H1 (cell line): ENCODE data around the gene COL4A4. TPM values are rescaled to one million over a fixed set of nuclear protein-coding genes. Genes with fewer than 3 reads are reported as not detected.

ENCODE experiments used
- CTCF ChIA-PET: fragments of 300-600 bp; sonication (Branson Sonifier 250); formaldehyde crosslinking; loops from one replicate; lab custom pipeline; 2021; ENCODE audit not compliant: partially characterized antibody; lab: Charles Lee
- POLR2A ChIA-PET: fragments of 300-600 bp; sonication (Branson Sonifier 250); formaldehyde crosslinking; loops from one replicate; lab custom pipeline; 2021; ENCODE audit warnings: inconsistent platforms; ENCODE audit not compliant: partially characterized antibody; lab: Charles Lee
- DNase-seq, 2 experiments: peaks; one replicate each; pipeline versions ENCODE4 v3.0.0 to v3.0.0-alpha.2; 2010 to 2022; ENCODE audit warnings: low spot score in 2 of 2, low read depth in 1 of 2, mixed read lengths in 1 of 2
- FAIRE-seq: peaks from 2 replicates; lab custom pipeline; 2011; peaks lifted over from hg19 to GRCh38; lab: Jason Lieb, UNC
- H2AFZ ChIP-seq: 2 replicates; pipeline ENCODE4 v1.8.1; 2012; ENCODE audit warnings: low read length, inconsistent platforms
- H2AK5ac ChIP-seq: 2 replicates; pipeline ENCODE4 v1.6.1; 2013; ENCODE audit warnings: low read depth, low read length
- H2BK120ac ChIP-seq: replicated peaks from 2 replicates; pipeline ENCODE3; 2013; ENCODE audit warnings: low read depth, low read length, inconsistent platforms
- H2BK12ac ChIP-seq: 2 replicates; pipeline ENCODE4 v1.6.1; 2013; ENCODE audit warnings: low read depth, low read length
- H2BK15ac ChIP-seq: 2 replicates; pipeline ENCODE4 v1.6.1; 2013; ENCODE audit warnings: low read length
- H2BK20ac ChIP-seq: 2 replicates; pipeline ENCODE4 v1.6.1; 2013; ENCODE audit warnings: low read length
- H2BK5ac ChIP-seq: 2 replicates; pipeline ENCODE4 v1.6.1; 2013; ENCODE audit warnings: low read depth, low read length
- H3K14ac ChIP-seq: 2 replicates; pipeline ENCODE4 v1.6.1; 2013; ENCODE audit warnings: inconsistent platforms; ENCODE audit not compliant: insufficient read length
- H3K18ac ChIP-seq: 2 replicates; pipeline ENCODE4 v1.6.1; 2013; ENCODE audit warnings: low read length; ENCODE audit errors: extremely low read depth
- H3K23ac ChIP-seq: 2 replicates; pipeline ENCODE4 v1.6.1; 2013; ENCODE audit warnings: inconsistent platforms; ENCODE audit not compliant: insufficient read length
- H3K23me2 ChIP-seq: 2 replicates; pipeline ENCODE4 v1.6.1; 2013; ENCODE audit warnings: low read depth, low read length
- H3K27ac ChIP-seq: 2 replicates; pipeline ENCODE4 v1.6.1; 2011; ENCODE audit warnings: low read depth, low read length, inconsistent platforms
- H3K27me3 ChIP-seq, 4 experiments: replicated peaks in 1 of 4; 1 replicate in 1 of 4; 2 replicates in 3 of 4; pipeline versions ENCODE4 v1.6.1 to v1.8.1; 2011 to 2013; ENCODE audit warnings: low read length in 3 of 4, mild to moderate bottlenecking in 3 of 4, inconsistent platforms in 2 of 4, mixed read lengths in 2 of 4, moderate library complexity in 1 of 4; ENCODE audit not compliant: control insufficient read depth in 3 of 4, insufficient read depth in 3 of 4; ENCODE audit errors: extremely low read depth in 1 of 4
- H3K36me3 ChIP-seq, 4 experiments: 2 replicates each; pipeline versions ENCODE4 v1.6.1 to v1.8.1; 2011 to 2013; ENCODE audit warnings: mild to moderate bottlenecking in 4 of 4, low read length in 3 of 4, moderate library complexity in 2 of 4, control low read depth in 1 of 4, inconsistent platforms in 1 of 4; ENCODE audit not compliant: insufficient read depth in 4 of 4, control insufficient read depth in 2 of 4
- H3K4ac ChIP-seq: replicated peaks from 2 replicates; pipeline ENCODE3; 2013; ENCODE audit warnings: low read length, low read depth, mixed read lengths, inconsistent platforms; ENCODE audit not compliant: insufficient read length
- H3K4me1 ChIP-seq, 4 experiments: replicated peaks in 1 of 4; 1 replicate in 1 of 4; 2 replicates in 3 of 4; pipeline versions ENCODE4 v1.6.1 to v1.8.1; 2011 to 2013; ENCODE audit warnings: low read length in 3 of 4, inconsistent platforms in 2 of 4, mixed read lengths in 1 of 4; ENCODE audit not compliant: insufficient read depth in 4 of 4, control insufficient read depth in 3 of 4
- H3K4me2 ChIP-seq, 2 experiments: 2 replicates each; pipeline versions ENCODE4 v1.6.1 to v1.8.1; 2011 to 2013; ENCODE audit warnings: low read depth in 2 of 2, low read length in 2 of 2, control low read depth in 1 of 2, inconsistent platforms in 1 of 2, mild to moderate bottlenecking in 1 of 2; ENCODE audit not compliant: insufficient read depth in 1 of 2
- H3K4me3 ChIP-seq, 4 experiments: fragments of 200-600, 300-600 bp in 1 of 4; sonication (generic), shearing (Covaris generic), sonication (Bioruptor Twin) in 1 of 4; 2 replicates each; pipeline versions ENCODE4 v1.5.1 to v1.8.1; 2011 to 2016; ENCODE audit warnings: low read length in 4 of 4, low read depth in 3 of 4, control low read depth in 2 of 4, inconsistent platforms in 2 of 4, mild to moderate bottlenecking in 2 of 4, mixed read lengths in 1 of 4, moderate library complexity in 1 of 4; ENCODE audit not compliant: insufficient read depth in 2 of 4; ENCODE audit errors: extremely low read depth in 1 of 4
- H3K56ac ChIP-seq: replicated peaks from 2 replicates; pipeline ENCODE3; 2013; ENCODE audit warnings: low read depth, mild to moderate bottlenecking, mixed read lengths, low read length, inconsistent platforms; ENCODE audit not compliant: insufficient read length
- H3K79me1 ChIP-seq: 2 replicates; pipeline ENCODE4 v1.6.1; 2013; ENCODE audit warnings: low read depth, low read length, control low read depth
- H3K79me2 ChIP-seq, 2 experiments: 2 replicates each; pipeline versions ENCODE4 v1.6.1 to v1.8.1; 2012 to 2013; ENCODE audit warnings: low read length in 2 of 2, mild to moderate bottlenecking in 2 of 2, inconsistent platforms in 1 of 2; ENCODE audit not compliant: insufficient read depth in 2 of 2, control insufficient read depth in 1 of 2
- H3K9ac ChIP-seq, 4 experiments: replicated peaks in 1 of 4; 1 replicate in 1 of 4; 2 replicates in 3 of 4; pipeline versions ENCODE4 v1.6.1 to v1.8.1; 2011 to 2013; ENCODE audit warnings: low read depth in 3 of 4, low read length in 3 of 4, control low read depth in 2 of 4, mild to moderate bottlenecking in 2 of 4, moderate library complexity in 2 of 4, inconsistent platforms in 1 of 4; ENCODE audit errors: extremely low read depth in 1 of 4
- H3K9me3 ChIP-seq, 2 experiments: 2 replicates each; pipeline versions ENCODE4 v1.6.1 to v1.8.1; 2012 to 2013; ENCODE audit warnings: mild to moderate bottlenecking in 2 of 2, moderate library complexity in 2 of 2, control low read depth in 1 of 2, inconsistent platforms in 1 of 2, low read depth in 1 of 2, low read length in 1 of 2, mixed read lengths in 1 of 2; ENCODE audit not compliant: insufficient read depth in 2 of 2
- H4K20me1 ChIP-seq, 2 experiments: replicated peaks in 1 of 2; 2 replicates each; pipeline versions ENCODE3 to v1.8.1; 2011 to 2013; ENCODE audit warnings: inconsistent platforms in 2 of 2, low read length in 2 of 2, mild to moderate bottlenecking in 1 of 2; ENCODE audit not compliant: insufficient read depth in 2 of 2, control insufficient read depth in 1 of 2
- H4K5ac ChIP-seq: 2 replicates; pipeline ENCODE4 v1.6.1; 2013; ENCODE audit warnings: low read length, low read depth, mixed read lengths, inconsistent platforms; ENCODE audit not compliant: insufficient read length
- H4K8ac ChIP-seq: 2 replicates; pipeline ENCODE4 v1.8.0; 2013; ENCODE audit warnings: mild to moderate bottlenecking, moderate library complexity, low read length, inconsistent platforms; ENCODE audit not compliant: insufficient read depth; ENCODE audit errors: extremely low read depth
- H4K91ac ChIP-seq: replicated peaks from 2 replicates; pipeline ENCODE3; 2013; ENCODE audit warnings: low read length, mixed read lengths, inconsistent platforms; ENCODE audit not compliant: insufficient read length
- ATF2 ChIP-seq: IDR thresholded peaks from 2 replicates; pipeline ENCODE4 v1.6.1; 2012; ENCODE audit warnings: low read length, inconsistent platforms
- WGBS, 2 experiments: shearing (Covaris generic) in 1 of 2; methylation state at CpG; one replicate each; pipeline versions ENCODE4 v1.1.6 to v1.1.7; 2013 to 2015; ENCODE audit warnings: low lambda C conversion rate in 2 of 2, mixed read lengths in 2 of 2, inconsistent platforms in 1 of 2, low coverage in 1 of 2, missing lambda C conversion rate in 1 of 2; ENCODE audit not compliant: insufficient replicate concordance in 2 of 2, insufficient coverage in 1 of 2, insufficient read length in 1 of 2; ENCODE audit errors: extremely low coverage in 1 of 2, missing lambda C conversion rate in 1 of 2; 5-methylcytosine and 5-hydroxymethylcytosine counted together
- polyA plus RNA-seq, 7 experiments: library from polyadenylated mRNA; depleted of rRNA in 3 of 7; stranded (reverse) in 5 of 7; unstranded in 2 of 7; fragments of >200 nt in 5 of 7; fragments of 200-250 nt in 2 of 7; gene quantifications; 1 replicate in 5 of 7; 2 replicates in 1 of 7; 4 replicates in 1 of 7; pipeline versions ENCODE4 v1.2.1 to v1.2.3, GENCODE V29; 2011 to 2013; ENCODE audit warnings: missing spikeins in 2 of 7, mixed read lengths in 2 of 7
- total RNA-seq: library from RNA; stranded (reverse); fragmentation: NEBNext Ultra II Directional; extraction: Animal tissue kit (Norgen Biotek cat#: 25700); gene quantifications from 2 replicates; pipeline ENCODE4 v1.2.1, GENCODE V29; 2021

COL4A4 gene
- total and polyA plus RNA-seq, 2 of the 8 experiments (the other 6 are each of a cell fraction or from before 2014, with no cell fraction given): 0.33 to 1.7 TPM

GRCh38 chr2:227098162-227098515, 65.9 kb downstream of the COL4A4 start:
- Histone ChIP-seq H3K79me1 (no peaks in the 10 kb centered on the region), H3K4me3 (no peak overlapping the region), H2AFZ (no peak overlapping the region), H3K9me3 (no peaks in the 10 kb centered on the region), H3K27ac (no peak overlapping the region), H4K91ac (no peak overlapping the region), H3K14ac (no peak overlapping the region), H2BK12ac (no peak overlapping the region), H3K56ac (no peak overlapping the region), H3K23me2 (no peaks in the 10 kb centered on the region), H2BK15ac (no peak overlapping the region), H2BK20ac (no peak overlapping the region), H3K79me2 (no peaks in the 10 kb centered on the region), H3K27me3 (no peaks in the 10 kb centered on the region), H3K4me1 (no peaks in the 10 kb centered on the region), H2BK5ac (no peak overlapping the region), H4K20me1 (no peaks in the 10 kb centered on the region), H4K8ac (no peak overlapping the region), H3K23ac (no peak overlapping the region), H2AK5ac (no peak overlapping the region), H3K4ac (no peak overlapping the region), H3K4me2 (no peak overlapping the region), H3K9ac (no peak overlapping the region), H3K36me3 (no peaks in the 10 kb centered on the region), H3K18ac (no peak overlapping the region), H4K5ac (no peak overlapping the region), H2BK120ac (no peak overlapping the region)
- ChIA-PET POLR2A (no interaction called here), CTCF (no interaction called here)
- WGBS, 2 experiments: 65% methylated on average over 2 of the region's 2 CpGs; no CpG with 5 or more reads in 1 of the 2 experiments
- DNase-seq: no peak
- TF ChIP-seq ATF2: no peak
- TF ChIP-seq, all 59 proteins: peak for 0
- FAIRE-seq: no peak
